ENCODE measurements around the gene KRTAP3-2.
"Not testable (repeated sequence)": the region's sequence is repeated elsewhere in the genome, so short reads cannot be mapped to it uniquely, and the experiment has no call there.

KRTAP3-2 gene

DNA sequence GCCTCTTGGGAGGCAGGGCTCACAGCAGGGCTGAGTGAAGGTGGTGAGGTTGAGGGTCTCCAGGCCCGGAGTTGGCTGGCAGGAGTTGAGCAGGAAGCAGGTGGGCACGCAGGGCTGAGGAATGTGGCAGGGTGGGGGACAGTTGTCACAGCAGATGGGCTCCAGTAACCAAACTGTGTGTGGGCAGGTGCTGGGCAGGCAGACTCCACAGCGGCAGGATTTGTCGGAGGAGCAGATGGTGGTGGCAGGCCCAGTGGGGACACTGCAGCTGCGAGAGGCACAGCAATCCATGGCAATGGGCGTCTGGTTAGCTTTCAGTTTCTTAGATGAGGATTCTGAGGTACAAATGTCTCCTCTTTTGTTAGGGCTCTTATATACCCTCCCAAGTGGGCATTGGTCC lies at the start of gene KRTAP3-2:
Gene KRTAP3-2, minus strand, starts transcription at position 344 of the 400 bp plus-strand sequence. Its CDS starts 53 bp downstream, at position 291.
- DNase-seq, result not testable (repeated sequence)

DNA sequence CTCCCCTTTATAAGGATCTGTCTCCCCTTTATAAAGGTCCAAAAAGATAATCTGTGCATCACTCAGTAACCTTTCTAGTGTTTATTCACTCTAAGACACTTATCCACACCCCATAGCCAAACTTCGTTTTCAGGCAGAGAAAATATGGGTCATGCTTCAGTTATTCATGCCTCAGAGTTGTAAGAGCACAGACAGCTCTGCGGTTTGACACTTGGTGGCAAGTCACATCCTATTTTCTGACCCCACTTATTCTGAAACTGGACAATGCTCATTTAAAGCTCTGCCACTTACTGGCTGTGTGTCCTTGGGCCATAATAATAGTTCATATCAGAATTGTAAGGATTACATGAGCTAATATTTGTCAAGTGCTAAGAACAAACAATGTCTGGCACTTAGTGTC lies 49.4 kb upstream of the KRTAP3-2 start:
- no peak for DNase-seq

DNA sequence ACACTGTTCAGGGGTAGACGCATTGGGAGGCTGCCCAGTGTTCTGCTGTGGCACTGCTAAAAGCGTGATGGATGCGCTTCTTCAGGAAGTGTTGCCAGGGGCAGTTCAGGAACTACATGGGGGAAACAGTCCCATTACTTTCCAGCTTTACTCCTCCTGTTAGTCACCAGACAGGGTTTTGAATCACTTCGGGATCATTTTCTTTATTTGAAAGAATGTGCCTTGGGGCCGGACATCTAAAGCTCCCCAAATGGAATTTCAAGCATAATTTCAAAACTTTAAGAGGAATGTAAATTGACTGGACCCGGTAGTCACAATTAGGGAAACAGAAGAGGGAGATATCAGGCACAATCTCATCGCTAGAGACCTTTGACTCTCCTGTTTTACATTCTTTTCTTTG lies 48.7 kb upstream of the KRTAP3-2 start:
- DNase-seq, result no peak

GRCh38 chr17:41046735-41047465 lies 47.2 kb upstream of the KRTAP3-2 start, which contains the start of gene KRTAP2-1:
TSS of gene KRTAP2-1 (minus strand) at chr17:41047316. CDS start at chr17:41047267, 49 bp downstream.
- DNase-seq, result not testable (repeated sequence)

GRCh38 chr17:41042953-41043352 lies 43.2 kb upstream of the KRTAP3-2 start:
- no peak for DNase-seq

- DNase-seq, result not testable (repeated sequence)
These were observed 41.3 kb upstream of the KRTAP3-2 start, which contains the start of gene KRTAP1-1 for GRCh38 chr17:41040783-41041571. TSS of gene KRTAP1-1 (minus strand) at chr17:41041450. CDS start at chr17:41041397, 53 bp downstream.

DNA sequence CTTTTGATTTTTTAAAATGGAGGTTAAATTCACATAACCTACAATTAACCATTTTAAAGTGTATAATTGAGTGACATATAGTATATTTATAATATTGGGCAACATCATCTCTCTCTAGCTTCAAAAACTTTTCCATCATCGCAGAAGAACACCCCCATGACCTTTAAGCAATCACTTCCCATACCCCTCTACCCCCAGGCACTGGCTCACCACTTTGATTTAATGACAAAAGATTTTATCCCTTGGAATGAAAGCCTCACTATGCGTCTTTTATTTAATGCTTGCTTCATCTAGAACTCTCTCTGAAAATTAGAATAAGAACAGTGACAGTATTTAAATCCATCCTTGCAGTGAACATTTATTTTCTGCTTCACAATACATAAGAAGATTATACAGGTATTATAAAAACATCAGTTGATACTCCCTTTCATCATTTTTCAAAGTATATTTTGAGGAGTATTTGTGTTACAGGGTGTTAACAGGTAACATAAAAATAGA lies 38.2 kb upstream of the KRTAP3-2 start:
- no peak for DNase-seq

- not testable (repeated sequence) for DNase-seq
These were observed 34.7 kb upstream of the KRTAP3-2 start, which contains the start of gene KRTAP1-3 for GRCh38 chr17:41034346-41034935. TSS of gene KRTAP1-3 (minus strand) at chr17:41034874. CDS start at chr17:41034821, 53 bp downstream.

DNA sequence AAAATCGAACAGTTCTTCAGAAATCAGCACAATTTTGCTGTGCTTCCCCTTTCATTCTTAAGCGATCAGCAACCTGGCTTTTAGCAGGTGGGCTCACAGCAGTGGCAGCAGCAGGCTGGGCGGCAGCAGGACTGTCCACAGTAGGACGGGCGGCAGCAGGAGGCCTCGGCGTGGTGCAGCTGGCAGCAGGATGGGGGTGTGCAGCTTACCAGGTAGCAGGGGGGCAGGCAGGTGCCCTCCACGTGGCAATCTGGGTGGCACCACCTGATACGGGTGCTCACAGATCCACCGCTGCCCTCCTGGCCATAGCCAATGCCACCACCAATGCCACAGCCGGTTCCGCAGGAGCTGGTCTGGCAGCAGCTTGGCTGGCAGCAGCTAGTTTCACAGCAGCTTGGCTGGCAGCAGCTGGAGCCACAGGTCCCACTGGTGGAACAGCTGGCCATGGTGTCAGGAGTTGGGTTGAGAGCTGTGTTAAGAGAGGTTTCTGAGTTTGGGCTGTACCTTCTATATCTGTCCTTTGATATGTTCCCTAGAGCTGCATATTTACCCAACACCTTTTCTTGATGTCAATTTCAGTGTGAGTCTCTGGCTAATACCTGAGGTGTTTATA lies 30.0 kb upstream of the KRTAP3-2 start, which contains the start of gene KRTAP1-4:
Gene KRTAP1-4, minus strand, starts transcription at position 563 of the 613 bp plus-strand sequence. Its CDS starts 117 bp downstream, at position 446.
- no peak for DNase-seq

GRCh38 chr17:41026715-41027471 lies 27.2 kb upstream of the KRTAP3-2 start, which contains the start of gene KRTAP1-5:
TSS of gene KRTAP1-5 (minus strand) at chr17:41027208. CDS start at chr17:41027155, 53 bp downstream.
- DNase-seq, result no peak

DNA sequence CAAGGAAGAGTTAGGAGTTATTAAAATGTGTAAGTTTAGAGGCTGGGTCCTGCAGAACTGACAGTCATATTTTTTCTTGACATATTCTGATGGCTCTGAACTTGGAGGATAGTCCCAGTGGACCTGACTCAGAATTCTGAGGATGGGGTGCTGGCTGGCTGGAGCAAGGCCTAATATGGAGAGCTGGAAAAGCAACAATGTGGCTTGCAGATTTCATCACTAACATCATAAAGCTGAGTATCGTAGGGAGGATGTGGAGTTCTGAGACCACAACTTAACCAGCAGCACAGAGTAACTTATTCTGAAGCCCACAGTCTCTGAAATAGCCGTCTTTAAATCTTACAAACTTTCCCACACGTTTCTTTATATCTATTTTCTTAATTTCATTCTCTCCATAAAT lies 25.0 kb upstream of the KRTAP3-2 start:
- no peak for DNase-seq

GRCh38 chr17:41020336-41020735 lies 20.6 kb upstream of the KRTAP3-2 start:
- DNase-seq, result no peak

DNA sequence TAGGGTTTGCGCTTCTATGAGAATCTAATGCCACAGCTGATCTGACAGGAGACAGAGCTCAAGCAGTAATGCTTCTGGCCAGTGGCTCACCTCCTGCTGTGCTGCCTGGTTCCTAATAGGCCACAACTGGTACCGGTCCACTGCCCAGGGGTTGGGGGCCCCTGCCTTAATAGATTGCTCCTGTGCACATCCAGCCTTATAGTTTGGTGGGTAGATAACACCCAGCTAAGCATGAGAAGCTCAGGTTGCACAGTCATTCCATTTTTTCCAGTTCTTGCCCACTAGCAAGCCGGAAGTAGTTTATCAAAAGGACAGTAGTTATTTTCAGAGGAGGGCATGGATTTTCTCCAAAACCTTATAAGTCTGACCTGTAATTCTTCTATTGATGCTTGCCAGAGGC lies 19.7 kb upstream of the KRTAP3-2 start:
- no peak for DNase-seq

DNA sequence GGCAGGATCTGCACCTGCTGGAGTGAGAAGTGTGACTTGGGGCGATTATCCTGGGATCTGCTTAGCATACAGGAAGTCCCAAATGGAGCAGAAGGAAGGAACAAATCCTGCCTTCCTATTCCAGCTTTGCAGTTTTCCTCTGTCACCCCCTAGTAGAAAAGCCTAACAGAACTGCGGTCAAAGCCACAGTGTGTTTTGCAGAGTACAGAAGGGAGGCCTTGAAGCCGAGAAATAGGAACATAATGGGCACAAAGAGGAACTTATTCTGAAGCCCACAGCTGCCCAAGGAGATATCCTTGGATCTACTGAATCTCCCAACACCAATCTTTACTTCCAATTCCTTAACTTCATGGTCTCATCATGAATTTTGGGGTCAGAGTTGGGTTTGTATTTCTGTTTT lies 18.8 kb upstream of the KRTAP3-2 start:
- no peak for DNase-seq

- DNase-seq, result no peak
These were observed 17.0 kb upstream of the KRTAP3-2 start for GRCh38 chr17:41016578-41017215.

GRCh38 chr17:41015454-41015853 lies 15.7 kb upstream of the KRTAP3-2 start:
- no peak for DNase-seq

DNA sequence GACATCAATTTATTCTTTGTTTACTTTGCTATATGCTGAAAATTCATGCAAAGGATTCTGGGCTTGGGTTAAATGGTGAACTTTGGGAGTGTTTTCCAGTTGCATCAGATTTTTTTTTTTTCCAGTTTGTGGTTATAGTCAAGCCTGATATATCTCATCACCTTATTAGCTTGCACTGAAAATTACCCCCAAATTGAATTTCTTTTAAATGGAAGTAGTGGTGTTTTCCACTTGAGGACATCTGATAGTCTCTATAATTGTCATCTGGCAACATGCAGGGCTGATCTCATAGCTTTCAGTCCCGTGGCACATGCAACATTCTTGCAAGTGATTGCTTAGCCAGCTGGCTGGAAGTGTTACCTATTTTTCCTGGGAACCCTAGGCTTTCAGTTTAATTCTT lies 13.9 kb upstream of the KRTAP3-2 start:
- no peak for DNase-seq

- DNase-seq, result no peak
These were observed 13.5 kb upstream of the KRTAP3-2 start for GRCh38 chr17:41013181-41013580.

DNA sequence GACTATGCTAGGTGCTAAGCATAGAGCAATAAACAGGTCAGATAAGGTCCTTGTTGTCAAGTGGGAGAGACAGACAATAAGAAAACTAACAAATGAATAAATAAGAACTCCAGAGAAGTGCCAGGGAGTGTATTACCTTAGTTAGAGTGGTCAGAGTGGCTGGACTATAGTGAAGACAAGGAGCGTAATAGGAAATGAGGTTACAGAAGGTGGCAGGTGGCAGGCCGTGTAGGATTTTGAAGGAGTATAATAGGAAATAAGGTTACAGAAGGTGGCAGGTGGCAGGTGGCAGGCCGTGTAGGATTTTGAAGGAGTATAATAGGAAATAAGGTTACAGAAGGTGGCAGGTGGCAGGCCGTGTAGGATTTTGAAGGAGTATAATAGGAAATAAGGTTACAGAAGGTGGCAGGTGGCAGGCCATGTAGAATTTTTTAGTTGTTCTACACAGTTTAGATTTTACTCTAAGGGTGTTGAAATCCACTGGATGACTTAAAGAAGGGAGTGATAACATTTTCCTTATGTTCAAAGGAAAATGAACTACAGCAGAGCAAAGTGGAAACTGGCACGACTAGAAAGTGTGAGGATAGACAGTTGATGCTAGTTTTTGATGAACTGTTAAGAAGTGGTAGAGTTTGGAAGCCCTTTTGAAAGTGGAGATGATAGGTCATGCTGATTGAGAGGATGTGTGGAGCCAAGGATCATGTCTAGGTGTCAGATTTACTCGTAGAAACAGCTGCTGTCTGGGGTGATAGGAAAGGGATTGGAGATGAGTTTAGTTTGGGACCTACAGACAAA lies 12.8 kb upstream of the KRTAP3-2 start:
- no peak for DNase-seq

GRCh38 chr17:41010441-41010840 lies 10.7 kb upstream of the KRTAP3-2 start:
- DNase-seq, result no peak

Measured in activated CD4-positive, CD25-positive, alpha-beta regulatory T cell (primary cell).